Muscle of arm (tissue), 12 donors: ENCODE results near the gene N4BP2. TPM values are rescaled to one million over a fixed set of nuclear protein-coding genes. Genes with fewer than 3 reads are reported as not detected.
A peak's percentile ranks its signal among the peaks of the same experiment; 100 is the strongest.

Experiments
- DNase-seq: peaks from one replicate; pipeline ENCODE4 v3.0.0-alpha.2; 2013
- polyA plus RNA-seq, 12 donors: library from polyadenylated mRNA; unstranded; fragments of 120-200 nt; gene quantifications; one replicate each; pipeline ENCODE4 v1.2.1, GENCODE V29; 2013; ENCODE audit not compliant: insufficient read length in 12 of 12

The N4BP2 gene
- polyA plus RNA-seq, 12 donors: 12.0 to 42.2 (median 15.4) TPM

DNA sequence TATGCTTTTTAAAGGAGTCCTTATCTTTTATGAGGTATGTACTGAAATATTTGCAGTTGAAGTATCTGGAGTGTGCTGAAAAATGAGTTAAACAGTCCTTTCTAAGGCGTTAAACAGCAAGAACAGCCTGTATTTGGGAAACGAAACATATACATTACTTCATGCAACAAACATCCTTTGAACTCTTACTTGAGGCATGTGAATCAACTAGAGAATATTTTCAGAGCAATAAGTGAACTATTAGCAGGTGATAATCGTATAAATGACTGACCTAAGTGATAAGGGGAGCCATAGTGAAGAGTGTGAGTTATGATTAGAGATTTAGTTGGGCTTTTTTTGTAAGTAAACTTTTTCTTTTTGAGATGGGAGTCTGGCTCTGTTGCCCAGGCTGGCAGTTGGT, 94.3 kb downstream of the N4BP2 start:
- DNase-seq: no peak

GRCh38 chr4:40152637-40153036, 96.0 kb downstream of the N4BP2 start:
- DNase-seq: no peak

DNA sequence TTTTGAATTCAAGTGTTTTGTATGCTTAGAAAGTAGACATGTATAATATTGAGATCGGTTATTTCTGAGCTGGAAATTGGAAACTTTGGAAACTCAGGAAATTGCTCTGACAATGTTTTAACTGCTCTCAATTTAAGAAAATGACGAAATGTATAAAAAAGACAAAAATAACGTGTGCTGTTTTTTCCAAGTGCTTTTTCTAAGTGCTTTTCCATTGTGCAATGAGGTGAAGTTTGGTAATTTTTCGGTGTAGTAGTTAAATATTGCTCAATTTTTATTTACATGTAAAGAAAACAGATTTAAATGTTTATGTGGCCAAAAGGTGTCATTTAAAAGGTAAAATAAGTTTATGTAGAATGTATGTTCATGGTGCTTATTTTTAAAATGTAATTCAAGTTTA, 100.8 kb downstream of the N4BP2 start:
- no peak for DNase-seq

- no peak for DNase-seq
Observed at GRCh38 chr4:40160258-40160657, 103.6 kb downstream of the N4BP2 start.

- DNase-seq: no peak
Observed at GRCh38 chr4:40164459-40164858, 107.8 kb downstream of the N4BP2 start.

GRCh38 chr4:40165916-40166315, 109.3 kb downstream of the N4BP2 start:
- DNase-seq: no peak

DNA sequence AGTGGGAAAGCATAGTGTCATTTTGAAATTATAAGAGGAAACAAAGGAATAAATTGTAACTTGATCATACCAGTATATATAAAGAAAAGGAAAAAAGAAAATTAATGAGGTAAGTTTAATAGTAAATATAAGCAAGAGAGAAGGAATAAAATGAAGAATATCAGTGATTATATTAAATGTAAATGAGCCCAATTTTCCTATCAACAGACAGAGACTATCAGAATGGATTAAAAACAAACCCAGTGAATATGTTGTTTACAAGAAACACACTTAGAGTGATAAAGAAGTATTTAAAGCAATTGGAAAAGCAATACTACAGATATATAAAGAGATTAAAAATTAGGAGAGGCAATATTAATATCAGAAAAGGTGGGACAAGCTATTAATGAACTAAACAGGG, 111.4 kb downstream of the N4BP2 start:
- no peak for DNase-seq

GRCh38 chr4:40170588-40170987, 113.9 kb downstream of the N4BP2 start:
- no peak for DNase-seq

GRCh38 chr4:40173470-40173875, 116.8 kb downstream of the N4BP2 start:
- DNase-seq: no peak

GRCh38 chr4:40176602-40177001, 120.0 kb downstream of the N4BP2 start:
- no peak for DNase-seq

- DNase-seq: no peak
Observed at GRCh38 chr4:40177591-40177990, 120.9 kb downstream of the N4BP2 start.

- no peak for DNase-seq
Observed at GRCh38 chr4:40178672-40179071, 122.0 kb downstream of the N4BP2 start.

- no peak for DNase-seq
Observed at GRCh38 chr4:40179360-40179759, 122.7 kb downstream of the N4BP2 start.

- DNase-seq: no peak
Observed at GRCh38 chr4:40180356-40180755, 123.7 kb downstream of the N4BP2 start.

DNA sequence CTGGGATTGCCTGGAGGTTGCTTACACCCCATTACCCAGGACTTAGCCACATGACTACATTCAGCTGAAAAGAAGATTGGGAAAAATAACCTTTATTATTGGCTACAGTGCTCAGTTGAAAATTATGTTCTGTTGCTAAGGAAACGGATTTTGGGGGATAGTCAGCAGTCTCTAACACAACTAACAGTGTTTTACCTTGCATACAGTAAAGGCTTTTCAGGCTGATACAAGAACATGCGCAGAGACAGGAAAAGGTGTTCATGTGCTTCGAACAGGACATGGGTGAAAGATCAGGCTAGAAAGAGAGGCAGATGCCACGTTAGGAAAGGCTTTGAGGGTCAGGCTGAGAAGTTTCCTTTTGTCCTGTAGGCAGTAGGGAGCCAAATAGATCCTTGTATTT, 125.4 kb downstream of the N4BP2 start:
- DNase-seq: no peak

DNA sequence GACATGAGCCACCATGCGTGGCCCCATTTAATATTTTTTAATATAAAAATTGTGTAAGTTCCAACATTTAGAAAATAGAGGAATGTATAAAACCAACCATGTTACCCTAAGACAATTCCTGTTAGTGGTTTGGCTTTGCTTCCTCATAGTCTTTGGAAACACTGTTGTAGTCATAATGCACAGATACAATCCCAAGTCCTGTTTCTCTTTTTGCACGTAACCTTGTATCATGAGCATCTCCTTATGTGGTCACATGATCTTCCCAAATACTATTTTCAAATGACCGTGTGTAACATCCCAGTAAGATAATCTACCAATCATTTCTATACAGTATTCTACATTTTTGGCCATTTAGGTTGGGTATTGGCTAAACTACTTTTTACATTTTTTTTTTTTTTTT, 126.3 kb downstream of the N4BP2 start:
- no peak for DNase-seq

- DNase-seq: no peak
Observed at GRCh38 chr4:40183615-40184411, 127.2 kb downstream of the N4BP2 start.

DNA sequence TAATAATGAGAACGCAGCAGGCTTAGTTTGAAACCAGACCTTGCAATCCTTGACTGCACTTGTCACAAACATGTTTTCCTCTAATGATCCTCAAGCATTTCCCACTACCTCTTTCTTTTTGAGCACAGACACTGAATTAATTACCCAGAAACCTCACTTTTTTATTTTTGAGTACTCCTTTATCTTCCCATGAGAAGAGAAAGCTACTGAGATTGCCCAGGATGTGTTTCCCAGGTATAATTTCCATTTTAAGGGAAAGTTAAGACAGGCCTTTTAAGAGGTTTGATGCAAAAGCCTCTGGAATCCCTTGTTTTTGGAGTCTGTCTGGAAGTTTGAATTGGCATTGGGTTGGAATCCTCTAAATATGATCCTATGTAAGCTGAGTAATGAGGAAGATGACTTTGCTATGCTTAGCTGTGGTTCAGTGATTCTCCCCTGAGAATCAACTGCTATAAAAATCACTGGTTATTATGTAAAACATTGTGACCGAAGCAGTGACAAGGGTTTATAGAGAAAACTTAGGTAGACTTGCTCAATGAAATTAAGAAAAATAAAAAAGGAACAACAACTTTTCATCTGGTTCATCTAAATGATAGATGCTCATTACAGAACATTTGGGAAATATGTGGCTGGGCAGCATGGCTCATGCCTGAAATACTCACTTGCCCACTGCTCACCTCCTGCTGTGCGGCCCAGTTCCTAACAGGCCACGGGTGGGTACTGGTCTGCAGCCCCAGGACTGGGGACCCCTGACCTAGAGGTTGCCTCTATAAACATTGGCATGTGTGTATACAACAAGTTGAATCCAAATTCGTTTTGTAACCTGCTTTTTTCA, 129.4 kb downstream of the N4BP2 start:
- DNase-seq: no peak

- DNase-seq: no peak
Observed at GRCh38 chr4:40186665-40187014, 130.0 kb downstream of the N4BP2 start.

- no peak for DNase-seq
Observed at GRCh38 chr4:40187386-40187906, 130.8 kb downstream of the N4BP2 start.

- peak; percentile 39 for DNase-seq
Observed at GRCh38 chr4:40190019-40190418, 133.4 kb downstream of the N4BP2 start.

GRCh38 chr4:40190465-40190864, 133.8 kb downstream of the N4BP2 start:
- no peak for DNase-seq
